ENCODE measurements around the gene AQP1. TPM values are rescaled to one million over a fixed set of nuclear protein-coding genes. Genes with fewer than 3 reads are reported as not detected.

AQP1 gene
- total RNA-seq, 3 donors from 2014 or later = 43.0 to 89.6 (median 48.1) TPM

DNA sequence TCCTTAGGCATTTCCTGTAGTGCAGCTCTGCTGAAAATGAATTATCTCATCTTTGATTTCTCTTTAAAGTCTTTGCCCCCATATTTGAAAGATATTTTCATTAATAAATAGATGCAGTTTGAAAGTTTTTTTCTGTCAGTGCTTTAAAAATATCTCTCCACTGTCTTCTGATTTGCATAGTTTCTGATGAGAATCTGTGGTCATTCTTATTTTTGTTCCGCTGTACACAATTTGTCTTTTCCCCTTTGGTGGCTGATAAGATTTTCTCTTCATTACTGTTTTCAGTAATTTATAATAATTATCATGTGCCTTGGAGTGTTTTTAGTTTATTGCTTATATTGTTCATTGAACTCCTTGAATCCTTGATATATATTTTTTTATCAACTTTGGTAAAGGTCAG lies 45.1 kb downstream of the AQP1 start:
- intact Hi-C loops (cut with DNase I, micrococcal nuclease) = no loop called here
- H3K9me3 ChIP-seq = peaks cover 4% of the 10 kb centered on the region
- TF ChIP-seq CTCF (IDR thresholded peaks at IDR 0.05) = no peak
- ATAC-seq = no peak
- DNase-seq = no peak
- no peak overlapping the region for H3K4me3 ChIP-seq
- no peaks in the 10 kb centered on the region for H3K36me3 ChIP-seq (ENCODE audit: low read depth)
- H3K4me1 ChIP-seq (ENCODE audit: low read depth) = no peaks in the 10 kb centered on the region

GRCh38 chr7:30963842-30964241 lies 52.2 kb downstream of the AQP1 start, which contains the start of gene GHRHR:
Gene GHRHR, plus strand, starts transcription at chr7:30963953. Its CDS starts 116 bp downstream, at chr7:30964069.
- intact Hi-C loops (cut with DNase I, micrococcal nuclease) = no loop called here
- H3K36me3 ChIP-seq (ENCODE audit: low read depth) = no peaks in the 10 kb centered on the region
- H3K4me3 ChIP-seq = no peak within 1 kb of the TSS
- H3K9me3 ChIP-seq = no peaks in the 10 kb centered on the region
- TF ChIP-seq CTCF (IDR thresholded peaks at IDR 0.05) = no peak
- ATAC-seq (no peak), DNase-seq (no peak)
- H3K4me1 ChIP-seq (ENCODE audit: low read depth) = no peaks in the 10 kb centered on the region

DNA sequence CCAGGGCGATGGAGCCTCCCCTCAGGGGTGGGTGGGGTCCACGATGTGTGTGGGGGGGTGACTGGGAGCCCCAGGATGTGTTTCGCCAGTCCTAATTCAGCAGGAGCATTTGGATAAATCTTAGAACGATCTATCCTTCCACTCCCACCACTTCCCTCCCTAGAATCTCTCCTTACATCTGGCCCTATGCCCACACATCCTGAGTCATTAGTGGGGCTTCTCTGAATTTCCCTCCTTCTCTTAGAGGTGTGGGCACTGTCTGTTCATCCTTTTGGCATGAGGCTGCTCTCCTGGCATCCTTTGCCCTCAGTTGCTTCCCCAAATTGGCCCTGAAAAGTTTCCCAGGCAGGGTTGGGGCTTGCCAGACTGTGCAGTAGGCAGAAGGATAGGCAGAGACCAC lies 53.7 kb downstream of the AQP1 start:
- Histone ChIP-seq H3K9me3 (no peaks in the 10 kb centered on the region), H3K36me3 (ENCODE audit: low read depth) (no peaks in the 10 kb centered on the region), H3K4me3 (no peak overlapping the region), H3K4me1 (ENCODE audit: low read depth) (no peaks in the 10 kb centered on the region)
- DNase-seq (no peak), ATAC-seq (no peak)
- TF ChIP-seq CTCF (IDR thresholded peaks at IDR 0.05) = no peak
- intact Hi-C loops (cut with DNase I, micrococcal nuclease) = no loop called here

DNA sequence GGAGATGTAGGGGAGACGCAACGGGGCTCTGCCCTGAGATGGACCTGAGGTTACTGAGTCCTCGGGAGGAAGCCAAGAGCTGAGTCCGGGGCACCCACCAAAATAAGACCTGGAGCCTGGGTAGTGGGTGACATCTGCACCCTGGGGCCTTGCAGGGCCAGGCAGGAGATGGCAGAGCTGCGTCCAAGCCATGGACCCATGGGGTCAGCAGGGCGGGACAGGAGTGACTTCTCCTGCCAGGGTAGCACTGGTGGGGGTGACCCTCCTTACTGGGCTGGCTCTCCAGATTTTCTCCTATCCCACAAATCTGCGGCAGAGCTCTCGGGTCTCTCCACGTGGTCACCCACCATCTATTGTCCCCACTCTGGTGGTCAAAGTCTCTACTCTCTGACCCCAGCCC lies 54.2 kb downstream of the AQP1 start:
- intact Hi-C loops (cut with DNase I, micrococcal nuclease) = no loop called here
- H3K4me3 ChIP-seq = no peak overlapping the region
- H3K4me1 ChIP-seq (ENCODE audit: low read depth) = no peaks in the 10 kb centered on the region
- DNase-seq (no peak), ATAC-seq (no peak)
- no peak for TF ChIP-seq CTCF (IDR thresholded peaks at IDR 0.05)
- no peaks in the 10 kb centered on the region for H3K36me3 ChIP-seq (ENCODE audit: low read depth)
- H3K9me3 ChIP-seq = no peaks in the 10 kb centered on the region

GRCh38 chr7:30968294-30968693 lies 56.6 kb downstream of the AQP1 start:
- DNase-seq (no peak), ATAC-seq (no peak)
- intact Hi-C loops (cut with DNase I, micrococcal nuclease) = no loop called here
- TF ChIP-seq CTCF (IDR thresholded peaks at IDR 0.05) = no peak
- Histone ChIP-seq H3K9me3 (no peaks in the 10 kb centered on the region), H3K4me3 (no peak overlapping the region), H3K36me3 (ENCODE audit: low read depth) (no peaks in the 10 kb centered on the region), H3K4me1 (ENCODE audit: low read depth) (no peaks in the 10 kb centered on the region)
